ENCODE data around the gene BNC1. TPM values are rescaled to one million over a fixed set of nuclear protein-coding genes. Genes with fewer than 3 reads are reported as not detected.

Gene BNC1
- total and polyA plus RNA-seq, 2 of the 4 experiments (the other 2 are of a cell fraction): 0.38 to 0.54 TPM

- no peak for TF ChIP-seq MAZ (IDR thresholded peaks at IDR 0.05; ENCODE audit: borderline replicate concordance, low read depth, low read length)
- no peak for TF ChIP-seq CEBPB (IDR thresholded peaks at IDR 0.05; ENCODE audit: low read depth, low read length)
- TF ChIP-seq, protein P1, sequence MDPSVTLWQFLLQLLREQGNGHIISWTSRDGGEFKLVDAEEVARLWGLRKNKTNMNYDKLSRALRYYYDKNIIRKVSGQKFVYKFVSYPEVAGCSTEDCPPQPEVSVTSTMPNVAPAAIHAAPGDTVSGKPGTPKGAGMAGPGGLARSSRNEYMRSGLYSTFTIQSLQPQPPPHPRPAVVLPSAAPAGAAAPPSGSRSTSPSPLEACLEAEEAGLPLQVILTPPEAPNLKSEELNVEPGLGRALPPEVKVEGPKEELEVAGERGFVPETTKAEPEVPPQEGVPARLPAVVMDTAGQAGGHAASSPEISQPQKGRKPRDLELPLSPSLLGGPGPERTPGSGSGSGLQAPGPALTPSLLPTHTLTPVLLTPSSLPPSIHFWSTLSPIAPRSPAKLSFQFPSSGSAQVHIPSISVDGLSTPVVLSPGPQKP (IDR thresholded peaks at IDR 0.05; ENCODE audit: borderline replicate concordance, low read depth, low read length): no peak
- no peak for TF ChIP-seq BHLHE40 (IDR thresholded peaks at IDR 0.05; ENCODE audit: low read depth, low read length)
- no peak for TF ChIP-seq NFE2L2 (IDR thresholded peaks at IDR 0.05; ENCODE audit: low read depth, low read length)
- TF ChIP-seq RFX5 (IDR thresholded peaks at IDR 0.05; ENCODE audit: low read depth, low read length): no peak
- TF ChIP-seq RCOR1 (IDR thresholded peaks at IDR 0.05; ENCODE audit: insufficient replicate concordance, low read length): no peak
- no peak for TF ChIP-seq RAD21 (IDR thresholded peaks at IDR 0.05; ENCODE audit: low read length)
- TF ChIP-seq POLR2A (IDR thresholded peaks at IDR 0.05; ENCODE audit: low read depth, low read length): no peak
- TF ChIP-seq FOS (IDR thresholded peaks at IDR 0.05; ENCODE audit: low read depth, low read length): no peak
- no peak for TF ChIP-seq MAFK (IDR thresholded peaks at IDR 0.05; ENCODE audit: low read depth, low read length)
- TF ChIP-seq CHD1 (IDR thresholded peaks at IDR 0.05; ENCODE audit: low read depth, low read length): no peak
- TF ChIP-seq, protein P2, sequence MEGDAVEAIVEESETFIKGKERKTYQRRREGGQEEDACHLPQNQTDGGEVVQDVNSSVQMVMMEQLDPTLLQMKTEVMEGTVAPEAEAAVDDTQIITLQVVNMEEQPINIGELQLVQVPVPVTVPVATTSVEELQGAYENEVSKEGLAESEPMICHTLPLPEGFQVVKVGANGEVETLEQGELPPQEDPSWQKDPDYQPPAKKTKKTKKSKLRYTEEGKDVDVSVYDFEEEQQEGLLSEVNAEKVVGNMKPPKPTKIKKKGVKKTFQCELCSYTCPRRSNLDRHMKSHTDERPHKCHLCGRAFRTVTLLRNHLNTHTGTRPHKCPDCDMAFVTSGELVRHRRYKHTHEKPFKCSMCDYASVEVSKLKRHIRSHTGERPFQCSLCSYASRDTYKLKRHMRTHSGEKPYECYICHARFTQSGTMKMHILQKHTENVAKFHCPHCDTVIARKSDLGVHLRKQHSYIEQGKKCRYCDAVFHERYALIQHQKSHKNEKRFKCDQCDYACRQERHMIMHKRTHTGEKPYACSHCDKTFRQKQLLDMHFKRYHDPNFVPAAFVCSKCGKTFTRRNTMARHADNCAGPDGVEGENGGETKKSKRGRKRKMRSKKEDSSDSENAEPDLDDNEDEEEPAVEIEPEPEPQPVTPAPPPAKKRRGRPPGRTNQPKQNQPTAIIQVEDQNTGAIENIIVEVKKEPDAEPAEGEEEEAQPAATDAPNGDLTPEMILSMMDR (conservative IDR thresholded peaks at IDR 0.05; ENCODE audit: low read depth, low read length): no peak
- TF ChIP-seq MXI1 (IDR thresholded peaks at IDR 0.05; ENCODE audit: borderline replicate concordance, low read depth, low read length): no peak
- TF ChIP-seq USF2 (IDR thresholded peaks at IDR 0.05; ENCODE audit: low read depth, low read length): no peak
- TF ChIP-seq SMC3 (IDR thresholded peaks at IDR 0.05; ENCODE audit: low read depth, low read length): no peak
Observed at GRCh38 chr15:83282141-83282540, 2.3 kb downstream of the BNC1 start.

More at GRCh38 chr15:83282141-83282540, 2.3 kb downstream of the BNC1 start:
- H2BK5ac ChIP-seq (ENCODE audit: low read depth, low read length, poor library complexity, severe bottlenecking): no peak overlapping the region
- intact Hi-C loops (cut with micrococcal nuclease) (loop anchor here (10.0 kb wide), 1 partner anchor 267 kb away; the partner anchor contains the start of gene C15orf40), dilution Hi-C loops (cut with HindIII; ENCODE audit: low sequenced_read_pairs, unreplicated experiment) (no loop called here), in situ Hi-C loops (cut with MboI; ENCODE audit: low sequenced_read_pairs) (no loop called here)
- H3K9ac ChIP-seq (ENCODE audit: low read depth, low read length): no peak overlapping the region
- no TSS peak for BruUV-seq (replicated peaks)
- no peak overlapping the region for H4K5ac ChIP-seq (ENCODE audit: low read depth, low read length)
- no peak overlapping the region for H3K14ac ChIP-seq (replicated peaks; ENCODE audit: low read depth, low read length)
- H3K4ac ChIP-seq (ENCODE audit: low read depth, low read length): no peak overlapping the region
- H3K27ac ChIP-seq (ENCODE audit: insufficient read depth, low read length): no peak overlapping the region
- no peak overlapping the region for H2AK5ac ChIP-seq (ENCODE audit: low read depth, low read length)
- H3K27me3 ChIP-seq (ENCODE audit: control insufficient read depth, insufficient read depth, low read length): peaks cover 44% of the 10 kb centered on the region
- no peak overlapping the region for H3K23ac ChIP-seq (ENCODE audit: low read depth, low read length)
- H3K36me3 ChIP-seq (ENCODE audit: control insufficient read depth, insufficient read depth, low read length): no peaks in the 10 kb centered on the region
- CTCF ChIA-PET: no interaction called here
- H3K9me3 ChIP-seq (ENCODE audit: control insufficient read depth, insufficient read depth, low read length): peaks cover 7% of the 10 kb centered on the region
- no peak overlapping the region for H3K56ac ChIP-seq (ENCODE audit: extremely low read depth, insufficient read depth, low read length)
- no peak overlapping the region for H2AFZ ChIP-seq (replicated peaks; ENCODE audit: low read length, poor library complexity)
- no peak overlapping the region for H4K8ac ChIP-seq (ENCODE audit: low read depth in 2 of 2, low read length in 2 of 2)
- no peaks in the 10 kb centered on the region; a peak in 1 of 4 replicates for H3K79me1 ChIP-seq (ENCODE audit: low read depth in 1 of 2, low read length in 2 of 2)
- no peak overlapping the region for H4K91ac ChIP-seq (ENCODE audit: insufficient read depth, low read depth, low read length)
- H4K20me1 ChIP-seq (ENCODE audit: insufficient read depth, low read length): peaks cover 7% of the 10 kb centered on the region; the same call in 1 of the 2 replicates
- H3K18ac ChIP-seq (ENCODE audit: low read depth, low read length): no peak overlapping the region
- ATAC-seq (ENCODE audit: low read depth): no peak
- no peak overlapping the region for H2BK20ac ChIP-seq (ENCODE audit: low read depth, low read length)
- H3K4me3 ChIP-seq (ENCODE audit: insufficient read depth, low read depth, low read length): no peak overlapping the region
- H2BK120ac ChIP-seq (ENCODE audit: low read depth, low read length): no peak overlapping the region
- 0 out of 2 replicates have a peak, but pooled peaks cover 2% of the 10 kb centered on the region for H3K9me1 ChIP-seq (ENCODE audit: insufficient read depth, low read length)
- WGBS, 2 experiments (ENCODE audit: extremely low coverage in 2 of 2, insufficient read length in 1 of 2): no CpG with 5 or more reads among the region's 5 CpGs
- no peak overlapping the region for H3K4me2 ChIP-seq (ENCODE audit: low read depth, low read length)
- POLR2A ChIA-PET (ENCODE audit: unreplicated experiment): no interaction called here
- no peak overlapping the region for H2AK9ac ChIP-seq (replicated peaks; ENCODE audit: low read depth, low read length, poor library complexity)
- peaks cover 4% of the 10 kb centered on the region for H3K4me1 ChIP-seq (ENCODE audit: control insufficient read depth, insufficient read depth, low read length)
- no peak for DNase-seq
- H2BK15ac ChIP-seq (ENCODE audit: low read depth, low read length): no peak overlapping the region

All from IMR-90 (cell line).